ENCODE measurements around the gene LMBR1. TPM values are rescaled to one million over a fixed set of nuclear protein-coding genes. Genes with fewer than 3 reads are reported as not detected.
A peak's percentile ranks its signal among the peaks of the same experiment; 100 is the strongest.
"Not testable (repeated sequence)": the region's sequence is repeated elsewhere in the genome, so short reads cannot be mapped to it uniquely, and the experiment has no call there.

LMBR1 gene
- total RNA-seq = 60.5 and 61.7 TPM in 2 replicates

GRCh38 chr7:156892821-156893706 is at the start of gene LMBR1:
TSS of gene LMBR1 (minus strand) at chr7:156893183. CDS start at chr7:156892993, 190 bp downstream.
- Mint-ChIP-seq H3K4me1 (ENCODE audit: low read depth) (peaks cover 46% of the 10 kb centered on the region), H3K4me3 (ENCODE audit: low read depth) (peak within 1 kb of the TSS; percentile 94), H3K27me3 (ENCODE audit: low read depth) (no peaks in the 10 kb centered on the region), H3K27ac (peak within 1 kb of the TSS; percentile 93), H3K36me3 (ENCODE audit: low read depth) (peaks cover 11% of the 10 kb centered on the region), H3K9me3 (no peaks in the 10 kb centered on the region)
- peak; percentile 91 for DNase-seq (ENCODE audit: low spot score)
- intact Hi-C loops (cut with micrococcal nuclease) = loop anchor here (1.0 to 10.0 kb wide), 9 partner anchors 30 to 1688 kb away; partner anchors contain the start of genes NOM1, RBM33, RNF32 and UBE3C

- Mint-ChIP-seq H3K27ac (no peak overlapping the region), H3K4me1 (ENCODE audit: low read depth) (peaks cover 3% of the 10 kb centered on the region), H3K36me3 (ENCODE audit: low read depth) (no peaks in the 10 kb centered on the region), H3K27me3 (ENCODE audit: low read depth) (peaks cover 43% of the 10 kb centered on the region), H3K9me3 (peaks cover 14% of the 10 kb centered on the region), H3K4me3 (ENCODE audit: low read depth) (no peak overlapping the region)
- no peak for DNase-seq (ENCODE audit: low spot score)
- intact Hi-C loops (cut with micrococcal nuclease) = no loop called here
These were observed 49.7 kb upstream of the LMBR1 start for GRCh38 chr7:156942708-156943090.

- no peaks in the 10 kb centered on the region for H3K4me1 Mint-ChIP-seq (ENCODE audit: low read depth)
- no peak overlapping the region for H3K27ac Mint-ChIP-seq
- peaks cover 14% of the 10 kb centered on the region for H3K9me3 Mint-ChIP-seq
- H3K36me3 Mint-ChIP-seq (ENCODE audit: low read depth) = no peaks in the 10 kb centered on the region
- H3K27me3 Mint-ChIP-seq (ENCODE audit: low read depth) = peaks cover 35% of the 10 kb centered on the region
- intact Hi-C loops (cut with micrococcal nuclease) = no loop called here
- H3K4me3 Mint-ChIP-seq (ENCODE audit: low read depth) = no peak overlapping the region
- no peak for DNase-seq (ENCODE audit: low spot score)
These were observed 48.6 kb upstream of the LMBR1 start for GRCh38 chr7:156941393-156942182.

GRCh38 chr7:156940421-156941122 is 47.6 kb upstream of the LMBR1 start:
- no peak for DNase-seq (ENCODE audit: low spot score)
- intact Hi-C loops (cut with micrococcal nuclease) = no loop called here
- H3K9me3 Mint-ChIP-seq = peaks cover 14% of the 10 kb centered on the region
- H3K4me3 Mint-ChIP-seq (ENCODE audit: low read depth) = no peak overlapping the region
- peaks cover 31% of the 10 kb centered on the region for H3K27me3 Mint-ChIP-seq (ENCODE audit: low read depth)
- H3K36me3 Mint-ChIP-seq (ENCODE audit: low read depth) = no peaks in the 10 kb centered on the region
- no peaks in the 10 kb centered on the region for H3K4me1 Mint-ChIP-seq (ENCODE audit: low read depth)
- H3K27ac Mint-ChIP-seq = no peak overlapping the region

GRCh38 chr7:156936766-156937165 is 43.8 kb upstream of the LMBR1 start:
- H3K36me3 Mint-ChIP-seq (ENCODE audit: low read depth) = not testable (repeated sequence)
- peaks cover 12% of the 10 kb centered on the region for H3K9me3 Mint-ChIP-seq

GRCh38 chr7:156935250-156935649 is 42.3 kb upstream of the LMBR1 start:
- peaks cover 15% of the 10 kb centered on the region for H3K27me3 Mint-ChIP-seq (ENCODE audit: low read depth)
- no peak overlapping the region for H3K27ac Mint-ChIP-seq
- no peaks in the 10 kb centered on the region for H3K9me3 Mint-ChIP-seq

More at GRCh38 chr7:156936766-156937165, 43.8 kb upstream of the LMBR1 start:
- H3K27ac Mint-ChIP-seq; H3K4me3 Mint-ChIP-seq (ENCODE audit: low read depth); H3K27me3 Mint-ChIP-seq (ENCODE audit: low read depth); DNase-seq (ENCODE audit: low spot score); intact Hi-C loops (cut with micrococcal nuclease); H3K4me1 Mint-ChIP-seq (ENCODE audit: low read depth): not testable (repeated sequence)

GRCh38 chr7:156932006-156932405 is 39.0 kb upstream of the LMBR1 start:
- Mint-ChIP-seq H3K27me3 (ENCODE audit: low read depth) (peaks cover 41% of the 10 kb centered on the region), H3K36me3 (ENCODE audit: low read depth) (no peaks in the 10 kb centered on the region), H3K4me3 (ENCODE audit: low read depth) (no peak overlapping the region), H3K27ac (no peak overlapping the region), H3K9me3 (no peaks in the 10 kb centered on the region), H3K4me1 (ENCODE audit: low read depth) (peaks cover 16% of the 10 kb centered on the region)
- no peak for DNase-seq (ENCODE audit: low spot score)
- intact Hi-C loops (cut with micrococcal nuclease) = no loop called here

More at GRCh38 chr7:156935250-156935649, 42.3 kb upstream of the LMBR1 start:
- Mint-ChIP-seq H3K4me3 (ENCODE audit: low read depth) (no peak overlapping the region), H3K36me3 (ENCODE audit: low read depth) (no peaks in the 10 kb centered on the region), H3K4me1 (ENCODE audit: low read depth) (peaks cover under 1% of the 10 kb centered on the region)
- no peak for DNase-seq (ENCODE audit: low spot score)
- intact Hi-C loops (cut with micrococcal nuclease) = no loop called here

GRCh38 chr7:156929789-156930539 is 37.0 kb upstream of the LMBR1 start:
- intact Hi-C loops (cut with micrococcal nuclease) = no loop called here
- Mint-ChIP-seq H3K27ac (no peak overlapping the region), H3K4me3 (ENCODE audit: low read depth) (no peak overlapping the region), H3K36me3 (ENCODE audit: low read depth) (no peaks in the 10 kb centered on the region), H3K27me3 (ENCODE audit: low read depth) (peaks cover 39% of the 10 kb centered on the region), H3K4me1 (ENCODE audit: low read depth) (peaks cover 16% of the 10 kb centered on the region), H3K9me3 (no peaks in the 10 kb centered on the region)
- no peak for DNase-seq (ENCODE audit: low spot score)

GRCh38 chr7:156928406-156928747 is 35.4 kb upstream of the LMBR1 start:
- intact Hi-C loops (cut with micrococcal nuclease) = no loop called here
- H3K27me3 Mint-ChIP-seq (ENCODE audit: low read depth) = peaks cover 50% of the 10 kb centered on the region
- no peaks in the 10 kb centered on the region for H3K9me3 Mint-ChIP-seq
- no peak for DNase-seq (ENCODE audit: low spot score)
- H3K4me1 Mint-ChIP-seq (ENCODE audit: low read depth) = peaks cover 23% of the 10 kb centered on the region
- H3K4me3 Mint-ChIP-seq (ENCODE audit: low read depth) = no peak overlapping the region
- no peak overlapping the region for H3K27ac Mint-ChIP-seq
- peaks cover under 1% of the 10 kb centered on the region for H3K36me3 Mint-ChIP-seq (ENCODE audit: low read depth)

GRCh38 chr7:156927571-156928405 is 34.8 kb upstream of the LMBR1 start:
- peaks cover 27% of the 10 kb centered on the region for H3K4me1 Mint-ChIP-seq (ENCODE audit: low read depth)
- H3K27me3 Mint-ChIP-seq (ENCODE audit: low read depth) = peaks cover 52% of the 10 kb centered on the region
- H3K27ac Mint-ChIP-seq = no peak overlapping the region
- H3K36me3 Mint-ChIP-seq (ENCODE audit: low read depth) = peaks cover 2% of the 10 kb centered on the region
- intact Hi-C loops (cut with micrococcal nuclease) = no loop called here
- no peaks in the 10 kb centered on the region for H3K9me3 Mint-ChIP-seq
- DNase-seq (ENCODE audit: low spot score) = no peak
- H3K4me3 Mint-ChIP-seq (ENCODE audit: low read depth) = no peak overlapping the region

GRCh38 chr7:156925821-156926220 is 32.8 kb upstream of the LMBR1 start:
- H3K4me1 Mint-ChIP-seq (ENCODE audit: low read depth) = peaks cover 30% of the 10 kb centered on the region

More at GRCh38 chr7:156925821-156926220, 32.8 kb upstream of the LMBR1 start:
- peaks cover 43% of the 10 kb centered on the region for H3K27me3 Mint-ChIP-seq (ENCODE audit: low read depth)
- H3K4me3 Mint-ChIP-seq (ENCODE audit: low read depth); H3K9me3 Mint-ChIP-seq; H3K36me3 Mint-ChIP-seq (ENCODE audit: low read depth); H3K27ac Mint-ChIP-seq; DNase-seq (ENCODE audit: low spot score); intact Hi-C loops (cut with micrococcal nuclease): not testable (repeated sequence)
